ENCODE measurements around the gene MYO18B.

MYO18B gene

DNA sequence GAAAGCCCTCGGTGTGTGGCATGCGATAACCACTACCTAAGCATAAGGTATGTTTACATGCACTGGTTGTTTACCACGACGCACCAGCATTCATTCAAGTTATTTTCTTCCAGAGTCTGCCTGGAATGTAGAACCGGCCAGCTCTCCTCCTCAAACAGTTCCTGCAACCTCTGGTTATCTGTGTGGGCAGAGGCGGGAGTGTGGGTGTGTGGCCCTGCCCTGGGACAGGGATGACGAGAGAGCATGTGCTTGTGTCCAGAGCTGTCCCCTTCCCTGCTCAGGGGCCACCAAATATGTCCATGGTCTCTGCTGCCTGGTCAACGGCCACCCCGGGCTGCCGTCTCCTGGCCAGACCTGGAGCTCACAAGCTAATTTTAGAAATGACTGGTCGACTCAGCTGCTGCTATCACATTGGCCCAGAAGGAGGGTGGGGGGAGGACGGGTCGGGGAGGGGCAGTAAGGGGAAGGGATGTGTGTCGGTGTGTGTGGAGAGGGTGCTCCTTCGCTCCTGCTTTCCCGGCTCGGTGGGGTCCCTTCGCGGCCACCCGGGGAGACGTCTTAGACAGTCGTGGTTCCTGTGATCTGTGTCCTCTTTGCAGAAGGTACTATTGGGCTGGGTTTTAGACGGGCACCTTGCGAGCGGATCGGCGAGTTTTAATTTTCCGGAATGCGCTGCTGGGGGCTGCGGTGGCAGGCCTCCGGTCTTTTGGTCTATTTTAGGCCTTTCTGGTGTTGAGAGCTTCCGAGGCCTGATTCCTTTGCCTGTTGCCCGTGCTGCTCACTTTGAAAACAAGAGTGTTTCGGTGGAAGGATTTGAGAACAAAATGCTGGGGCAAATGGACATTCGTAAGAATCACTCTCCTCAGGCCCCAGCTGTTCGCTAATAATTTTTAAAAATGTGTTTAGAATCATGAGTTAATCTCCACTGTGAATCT is at the start of gene MYO18B:
Gene MYO18B, plus strand, starts transcription at position 497 of the 935 bp plus-strand sequence. CDS start 18,905 bp downstream, outside the sequence.
- TF ChIP-seq, protein P1, sequence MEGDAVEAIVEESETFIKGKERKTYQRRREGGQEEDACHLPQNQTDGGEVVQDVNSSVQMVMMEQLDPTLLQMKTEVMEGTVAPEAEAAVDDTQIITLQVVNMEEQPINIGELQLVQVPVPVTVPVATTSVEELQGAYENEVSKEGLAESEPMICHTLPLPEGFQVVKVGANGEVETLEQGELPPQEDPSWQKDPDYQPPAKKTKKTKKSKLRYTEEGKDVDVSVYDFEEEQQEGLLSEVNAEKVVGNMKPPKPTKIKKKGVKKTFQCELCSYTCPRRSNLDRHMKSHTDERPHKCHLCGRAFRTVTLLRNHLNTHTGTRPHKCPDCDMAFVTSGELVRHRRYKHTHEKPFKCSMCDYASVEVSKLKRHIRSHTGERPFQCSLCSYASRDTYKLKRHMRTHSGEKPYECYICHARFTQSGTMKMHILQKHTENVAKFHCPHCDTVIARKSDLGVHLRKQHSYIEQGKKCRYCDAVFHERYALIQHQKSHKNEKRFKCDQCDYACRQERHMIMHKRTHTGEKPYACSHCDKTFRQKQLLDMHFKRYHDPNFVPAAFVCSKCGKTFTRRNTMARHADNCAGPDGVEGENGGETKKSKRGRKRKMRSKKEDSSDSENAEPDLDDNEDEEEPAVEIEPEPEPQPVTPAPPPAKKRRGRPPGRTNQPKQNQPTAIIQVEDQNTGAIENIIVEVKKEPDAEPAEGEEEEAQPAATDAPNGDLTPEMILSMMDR (IDR thresholded peaks at IDR 0.05; ENCODE audit: low read depth, low read length, missing control alignments), result no peak
- H3K4me3 ChIP-seq (ENCODE audit: low read depth, low read length), result no peak within 1 kb of the TSS
- no peak for DNase-seq (ENCODE audit: low read depth)

DNA sequence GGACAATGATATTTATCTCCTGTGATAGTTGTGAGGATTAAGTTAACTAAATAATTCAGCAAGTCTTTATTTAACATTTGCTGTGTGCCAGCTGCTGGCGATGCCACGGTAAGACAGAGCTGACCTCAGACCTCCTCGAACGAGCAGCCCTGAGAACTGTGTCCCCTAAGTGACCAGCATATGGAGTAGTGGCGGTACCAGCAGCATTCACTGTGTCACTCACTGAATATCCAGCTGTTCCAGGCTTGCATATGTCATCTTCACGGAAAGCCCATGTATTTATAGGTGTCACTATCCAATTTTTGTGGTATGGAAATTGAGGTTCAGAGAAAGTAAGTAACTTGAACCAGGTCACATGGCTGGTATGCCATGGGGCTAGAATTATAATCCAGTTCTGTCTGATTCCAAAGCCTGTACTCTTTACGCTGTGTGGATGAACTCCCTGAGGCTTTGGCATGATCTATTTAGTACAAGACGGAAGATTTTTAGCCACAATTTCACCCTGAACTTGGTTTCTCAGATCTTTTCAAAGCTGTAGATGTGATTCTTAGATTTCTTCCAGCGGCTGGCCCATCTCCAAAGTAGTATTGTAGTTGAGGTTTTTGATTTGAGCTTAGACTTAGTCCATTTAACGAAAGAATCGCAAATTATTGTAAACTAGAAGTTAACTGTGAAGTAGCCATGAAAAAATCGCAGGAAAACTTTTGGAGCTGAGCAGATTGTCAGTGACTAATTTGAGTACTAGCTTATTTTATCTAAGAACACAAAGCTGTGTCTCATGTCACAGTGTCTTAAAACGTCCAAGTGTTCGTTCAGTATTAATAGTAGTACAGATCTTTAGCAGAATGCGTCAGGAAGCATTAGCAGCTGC is 49.4 kb upstream of the MYO18B start:
- TF ChIP-seq, protein P1 (IDR thresholded peaks at IDR 0.05; ENCODE audit: low read depth, low read length, missing control alignments), result no peak
- no peak for DNase-seq (ENCODE audit: low read depth)
- H3K4me3 ChIP-seq (ENCODE audit: low read depth, low read length), result no peak overlapping the region

- no peak overlapping the region for H3K4me3 ChIP-seq (ENCODE audit: low read depth, low read length)
- DNase-seq (ENCODE audit: low read depth), result no peak
- TF ChIP-seq, protein P1 (IDR thresholded peaks at IDR 0.05; ENCODE audit: low read depth, low read length, missing control alignments), result no peak
Measured at GRCh38 chr22:25693268-25693565, 48.8 kb upstream of the MYO18B start.

- TF ChIP-seq, protein P1 (IDR thresholded peaks at IDR 0.05; ENCODE audit: low read depth, low read length, missing control alignments), result no peak
- no peak for DNase-seq (ENCODE audit: low read depth)
- no peak overlapping the region for H3K4me3 ChIP-seq (ENCODE audit: low read depth, low read length)
Measured at GRCh38 chr22:25694196-25694907, 47.6 kb upstream of the MYO18B start.

GRCh38 chr22:25695146-25695545 is 46.8 kb upstream of the MYO18B start:
- TF ChIP-seq, protein P1 (IDR thresholded peaks at IDR 0.05; ENCODE audit: low read depth, low read length, missing control alignments), result no peak
- DNase-seq (ENCODE audit: low read depth), result no peak
- no peak overlapping the region for H3K4me3 ChIP-seq (ENCODE audit: low read depth, low read length)

GRCh38 chr22:25696763-25697162 is 45.2 kb upstream of the MYO18B start:
- H3K4me3 ChIP-seq (ENCODE audit: low read depth, low read length), result no peak overlapping the region
- TF ChIP-seq, protein P1 (IDR thresholded peaks at IDR 0.05; ENCODE audit: low read depth, low read length, missing control alignments), result no peak
- DNase-seq (ENCODE audit: low read depth), result no peak

Data from GM12864 (cell line).